Stimulated activated CD8-positive, alpha-beta memory T cell treated with anti-CD3 and anti-CD28 coated beads, Interleukin-15, amount 100 ng/mL, for 24 hours (primary cell): ENCODE measurements around the gene SMKR1.
"Not testable (repeated sequence)": the region's sequence is repeated elsewhere in the genome, so short reads cannot be mapped to it uniquely, and the experiment has no call there.

Experiments used
- DNase-seq: peaks from one replicate; pipeline ENCODE4 v3.0.0-alpha.2; 2020; ENCODE audit warnings: low read depth

SMKR1 gene

GRCh38 chr7:129482781-129483180 is 19.6 kb upstream of the SMKR1 start:
- no peak for DNase-seq

- DNase-seq = no peak
Observed at GRCh38 chr7:129489491-129489890, 12.8 kb upstream of the SMKR1 start.

DNA sequence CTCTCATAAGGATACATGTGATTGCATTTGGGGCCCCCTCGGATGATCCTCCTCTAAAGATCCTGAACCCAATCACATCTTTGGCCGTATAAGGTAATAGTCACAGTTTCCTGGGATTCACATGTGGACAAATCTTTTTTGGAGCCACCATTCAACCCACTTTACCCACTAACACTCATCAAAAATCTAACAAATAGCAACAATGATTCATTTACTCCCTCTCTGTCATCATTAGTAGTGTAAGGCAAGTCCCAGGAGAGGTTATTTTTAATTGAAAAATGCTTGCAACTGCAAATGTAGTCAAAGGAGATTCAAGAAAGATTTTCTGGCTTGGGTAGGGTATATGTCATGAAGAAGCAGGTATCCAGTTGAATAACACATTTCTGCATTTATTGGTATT is 9.9 kb upstream of the SMKR1 start:
- no peak for DNase-seq

GRCh38 chr7:129493555-129493954 is 8.8 kb upstream of the SMKR1 start:
- no peak for DNase-seq

DNA sequence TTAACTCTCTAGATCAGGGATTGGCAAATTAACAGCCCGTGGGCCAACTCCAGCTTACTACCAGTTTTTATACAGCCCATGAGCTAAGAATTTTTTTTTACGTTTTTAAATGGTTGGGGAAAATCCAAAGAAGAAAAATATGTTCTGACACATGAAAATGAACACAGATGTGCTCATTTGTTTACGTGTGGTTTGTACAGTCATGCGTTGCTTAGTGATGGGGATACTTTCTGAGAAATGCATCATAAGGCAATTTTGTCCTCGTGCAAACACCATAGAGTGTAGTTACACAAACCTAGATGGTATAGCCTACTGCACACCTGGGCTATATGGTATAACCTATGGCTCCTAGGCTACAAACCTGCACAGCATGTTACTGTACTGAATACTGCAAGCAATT is 8.3 kb upstream of the SMKR1 start:
- no peak for DNase-seq

- DNase-seq = no peak
Observed at GRCh38 chr7:129495987-129496386, 6.3 kb upstream of the SMKR1 start.

GRCh38 chr7:129496653-129497052 is 5.7 kb upstream of the SMKR1 start:
- no peak for DNase-seq

- no peak for DNase-seq
Observed at GRCh38 chr7:129497156-129497555, 5.2 kb upstream of the SMKR1 start.

DNA sequence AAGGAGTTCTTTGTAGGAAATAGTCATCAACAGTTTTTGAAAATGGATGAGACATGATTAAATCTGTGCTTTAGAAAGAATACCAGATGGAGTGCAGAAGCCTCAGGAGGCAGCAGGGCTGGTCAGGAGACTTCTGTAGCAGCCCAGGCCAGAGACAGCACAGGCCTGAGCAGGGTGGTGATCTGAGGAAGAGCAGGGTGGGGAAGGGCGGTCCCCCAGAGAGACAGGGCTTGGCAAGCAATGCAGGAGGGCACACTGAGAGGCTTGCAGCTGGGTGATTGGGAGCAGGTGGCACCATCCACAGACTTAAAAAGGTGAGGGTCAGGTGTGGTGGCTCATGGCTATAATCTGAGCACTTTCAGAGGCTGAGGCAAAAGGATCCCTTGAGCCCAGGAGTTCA is 4.3 kb upstream of the SMKR1 start:
- no peak for DNase-seq

DNA sequence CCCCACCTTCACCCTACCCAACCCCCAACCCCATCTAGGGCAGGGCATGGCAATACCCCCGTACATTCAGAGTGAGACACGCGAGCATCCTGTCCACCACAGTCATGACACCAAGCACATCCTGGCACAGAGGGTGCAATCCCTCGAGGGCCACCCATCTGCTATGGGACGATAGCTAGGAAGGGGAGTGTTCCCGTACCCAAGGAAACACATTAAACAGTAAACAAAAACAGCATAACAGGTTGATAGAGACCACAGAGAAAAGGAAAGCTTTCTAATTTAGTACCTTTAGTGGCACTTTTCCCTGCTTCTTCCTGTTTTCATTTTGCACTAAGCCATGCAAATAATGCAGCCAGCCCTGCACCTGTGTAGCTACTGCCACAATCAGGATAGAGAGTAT is 2.3 kb upstream of the SMKR1 start:
- no peak for DNase-seq

- no peak for DNase-seq
Observed at GRCh38 chr7:129502708-129503685, 666 bp downstream of the SMKR1 start.

DNA sequence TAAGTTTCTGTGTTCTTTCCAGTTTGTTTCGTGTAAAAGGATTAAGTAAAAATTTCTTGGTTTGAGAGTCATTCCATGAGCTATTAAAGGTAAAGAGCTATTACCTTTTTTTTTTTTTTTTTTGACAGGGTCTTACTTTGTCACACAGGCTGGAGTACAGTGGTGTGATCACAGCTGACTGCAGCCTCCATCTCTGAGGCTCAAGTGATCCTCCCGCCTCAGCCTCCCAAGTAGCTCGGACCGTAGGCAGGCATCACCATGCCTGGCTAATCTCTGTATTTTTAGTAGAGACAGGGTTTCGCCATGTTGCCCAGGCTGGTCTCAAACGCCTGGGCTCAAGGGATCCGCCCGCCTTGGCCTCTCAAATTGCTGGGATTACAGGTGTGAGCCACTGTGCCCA is 1.4 kb downstream of the SMKR1 start:
- no peak for DNase-seq

DNA sequence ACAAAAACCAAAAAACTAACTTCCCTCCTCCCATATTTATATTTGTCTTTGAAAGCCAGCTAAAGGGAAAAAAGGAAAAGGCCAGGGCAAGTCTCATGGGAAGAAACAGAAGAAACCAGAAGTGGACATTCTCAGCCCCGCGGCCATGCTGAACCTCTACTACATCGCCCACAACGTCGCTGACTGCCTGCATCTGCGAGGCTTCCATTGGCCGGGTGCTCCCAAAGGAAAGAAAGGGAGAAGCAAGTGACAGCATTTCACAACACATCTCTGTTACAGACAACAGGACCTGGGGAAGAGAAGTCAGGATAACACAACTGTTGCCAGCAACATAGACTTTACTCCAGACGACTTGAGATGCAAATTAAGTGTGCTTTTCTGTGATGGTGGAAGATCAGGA is 9.9 kb downstream of the SMKR1 start:
- no peak for DNase-seq

- DNase-seq = no peak
Observed at GRCh38 chr7:129513546-129513945, 11.2 kb downstream of the SMKR1 start.

DNA sequence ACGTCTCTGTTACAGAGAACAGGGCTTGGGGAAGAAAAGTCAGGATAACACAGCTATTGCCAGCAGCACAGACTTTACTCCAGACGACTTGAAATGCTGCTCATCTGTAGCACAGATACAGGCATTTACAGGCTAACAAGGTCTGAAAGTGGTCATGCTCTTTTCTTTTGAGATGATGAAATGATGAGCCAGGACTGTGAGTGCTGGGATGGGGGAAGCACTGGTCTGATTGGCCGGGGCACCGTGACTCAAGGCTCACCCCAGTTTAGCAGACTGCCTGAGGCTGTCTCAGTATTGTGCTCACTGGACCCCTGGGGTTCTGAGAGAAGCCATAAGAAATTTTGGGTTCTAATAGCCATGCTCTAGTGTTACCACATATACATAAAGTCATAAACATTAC is 12.4 kb downstream of the SMKR1 start:
- DNase-seq = no peak

- DNase-seq = no peak
Observed at GRCh38 chr7:129515381-129515780, 13.1 kb downstream of the SMKR1 start.

DNA sequence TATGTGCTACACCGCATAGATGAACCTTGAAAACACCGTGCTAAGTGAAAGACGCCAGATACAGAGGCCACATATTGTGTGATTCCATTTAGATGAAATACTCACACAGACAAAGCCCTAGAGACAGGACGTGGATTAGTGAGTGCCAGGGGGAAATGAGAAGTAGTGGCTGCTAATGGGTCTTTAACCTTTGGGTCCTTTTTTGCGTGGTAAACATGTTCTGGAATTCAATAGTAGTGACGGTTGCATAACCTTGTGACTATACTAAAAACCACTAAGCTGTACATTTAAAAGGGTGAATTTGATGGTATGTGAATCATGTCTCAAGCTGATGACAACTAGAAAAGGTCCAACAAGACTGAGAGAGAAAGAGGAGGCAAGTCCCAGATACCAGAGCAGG is 15.6 kb downstream of the SMKR1 start:
- DNase-seq = no peak

GRCh38 chr7:129519464-129519863 is 17.1 kb downstream of the SMKR1 start:
- DNase-seq = no peak

GRCh38 chr7:129522088-129522970 is 20.0 kb downstream of the SMKR1 start:
- DNase-seq = no peak

- no peak for DNase-seq
Observed at GRCh38 chr7:129522971-129523340, 20.6 kb downstream of the SMKR1 start.

GRCh38 chr7:129523924-129524323 is 21.6 kb downstream of the SMKR1 start:
- no peak for DNase-seq

- DNase-seq = not testable (repeated sequence)
Observed at GRCh38 chr7:129524405-129524804, 22.1 kb downstream of the SMKR1 start.

DNA sequence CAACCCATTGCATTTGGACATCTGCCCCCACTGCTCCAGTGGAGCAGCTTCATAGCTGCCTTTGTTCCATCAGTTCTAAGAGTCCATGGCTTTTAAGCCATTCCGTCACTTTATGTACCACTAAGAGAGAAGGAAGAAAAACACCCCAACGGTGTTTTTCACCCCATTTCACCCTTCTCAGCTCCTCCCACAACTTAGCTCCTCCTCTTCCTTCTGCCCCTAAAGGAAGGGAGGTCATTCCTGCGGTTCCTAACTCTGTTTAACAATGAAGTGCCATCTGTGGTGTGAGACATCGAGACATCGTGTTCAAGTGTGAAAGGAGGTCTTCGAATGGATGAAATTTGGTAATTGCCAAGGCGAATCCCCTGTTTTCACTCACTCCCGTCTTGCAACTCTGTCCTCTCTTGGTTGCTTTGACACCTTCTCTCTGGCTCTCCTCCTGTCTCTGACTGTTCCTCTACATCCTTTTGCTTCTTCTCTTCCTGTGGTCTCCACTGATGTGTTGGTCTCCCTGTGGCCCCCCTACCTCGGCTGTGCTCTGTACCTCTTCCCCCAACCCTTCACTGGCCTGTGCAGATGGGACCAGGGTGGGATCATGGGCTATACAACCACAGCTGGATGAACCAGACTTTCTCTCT is 23.0 kb downstream of the SMKR1 start:
- DNase-seq = no peak
